ENCODE results near the gene TSPAN18.

DNA sequence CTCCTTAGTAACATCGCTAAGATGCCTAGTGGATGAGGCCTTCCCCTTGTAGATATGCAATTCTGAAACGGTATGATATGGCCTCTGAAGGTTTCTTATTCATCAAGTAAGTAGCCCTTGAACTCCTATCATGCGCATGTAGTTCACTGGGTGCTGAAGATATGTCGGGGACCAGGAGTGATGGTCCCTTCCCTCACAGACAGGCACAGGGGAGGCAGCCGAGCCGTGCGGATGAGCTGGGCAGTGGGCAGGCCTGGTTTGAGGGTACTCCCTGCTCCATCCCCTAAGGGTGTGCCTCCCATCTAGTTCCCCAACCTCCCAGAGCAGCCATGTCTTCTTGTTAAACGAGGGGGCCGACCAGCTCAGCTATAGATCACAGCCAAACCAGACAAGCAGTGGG is 183.8 kb downstream of the TSPAN18 start:
- TF ChIP-seq, protein P1, sequence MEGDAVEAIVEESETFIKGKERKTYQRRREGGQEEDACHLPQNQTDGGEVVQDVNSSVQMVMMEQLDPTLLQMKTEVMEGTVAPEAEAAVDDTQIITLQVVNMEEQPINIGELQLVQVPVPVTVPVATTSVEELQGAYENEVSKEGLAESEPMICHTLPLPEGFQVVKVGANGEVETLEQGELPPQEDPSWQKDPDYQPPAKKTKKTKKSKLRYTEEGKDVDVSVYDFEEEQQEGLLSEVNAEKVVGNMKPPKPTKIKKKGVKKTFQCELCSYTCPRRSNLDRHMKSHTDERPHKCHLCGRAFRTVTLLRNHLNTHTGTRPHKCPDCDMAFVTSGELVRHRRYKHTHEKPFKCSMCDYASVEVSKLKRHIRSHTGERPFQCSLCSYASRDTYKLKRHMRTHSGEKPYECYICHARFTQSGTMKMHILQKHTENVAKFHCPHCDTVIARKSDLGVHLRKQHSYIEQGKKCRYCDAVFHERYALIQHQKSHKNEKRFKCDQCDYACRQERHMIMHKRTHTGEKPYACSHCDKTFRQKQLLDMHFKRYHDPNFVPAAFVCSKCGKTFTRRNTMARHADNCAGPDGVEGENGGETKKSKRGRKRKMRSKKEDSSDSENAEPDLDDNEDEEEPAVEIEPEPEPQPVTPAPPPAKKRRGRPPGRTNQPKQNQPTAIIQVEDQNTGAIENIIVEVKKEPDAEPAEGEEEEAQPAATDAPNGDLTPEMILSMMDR (conservative IDR thresholded peaks at IDR 0.05; ENCODE audit: low read depth, low read length): no peak
- no peak for TF ChIP-seq BHLHE40 (IDR thresholded peaks at IDR 0.05; ENCODE audit: low read depth, low read length)

Data from IMR-90 (cell line).